ENCODE measurements around the gene OR51B6.

GRCh38 chr11:5324197-5324596, 27.1 kb upstream of the OR51B6 start, which contains the start of gene OR51B2:
- TF ChIP-seq, protein P1, sequence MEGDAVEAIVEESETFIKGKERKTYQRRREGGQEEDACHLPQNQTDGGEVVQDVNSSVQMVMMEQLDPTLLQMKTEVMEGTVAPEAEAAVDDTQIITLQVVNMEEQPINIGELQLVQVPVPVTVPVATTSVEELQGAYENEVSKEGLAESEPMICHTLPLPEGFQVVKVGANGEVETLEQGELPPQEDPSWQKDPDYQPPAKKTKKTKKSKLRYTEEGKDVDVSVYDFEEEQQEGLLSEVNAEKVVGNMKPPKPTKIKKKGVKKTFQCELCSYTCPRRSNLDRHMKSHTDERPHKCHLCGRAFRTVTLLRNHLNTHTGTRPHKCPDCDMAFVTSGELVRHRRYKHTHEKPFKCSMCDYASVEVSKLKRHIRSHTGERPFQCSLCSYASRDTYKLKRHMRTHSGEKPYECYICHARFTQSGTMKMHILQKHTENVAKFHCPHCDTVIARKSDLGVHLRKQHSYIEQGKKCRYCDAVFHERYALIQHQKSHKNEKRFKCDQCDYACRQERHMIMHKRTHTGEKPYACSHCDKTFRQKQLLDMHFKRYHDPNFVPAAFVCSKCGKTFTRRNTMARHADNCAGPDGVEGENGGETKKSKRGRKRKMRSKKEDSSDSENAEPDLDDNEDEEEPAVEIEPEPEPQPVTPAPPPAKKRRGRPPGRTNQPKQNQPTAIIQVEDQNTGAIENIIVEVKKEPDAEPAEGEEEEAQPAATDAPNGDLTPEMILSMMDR (IDR thresholded peaks at IDR 0.05) = no peak
- TF ChIP-seq POLR2A (IDR thresholded peaks at IDR 0.05) = no peak
